IPS DF 19.7 (cell line): ENCODE data around the gene OXLD1.

Source experiments
- DNase-seq: peaks from one replicate; pipeline ENCODE4 v3.0.0-alpha.2; 2013; ENCODE audit warnings: low read depth, low spot score

The OXLD1 gene

DNA sequence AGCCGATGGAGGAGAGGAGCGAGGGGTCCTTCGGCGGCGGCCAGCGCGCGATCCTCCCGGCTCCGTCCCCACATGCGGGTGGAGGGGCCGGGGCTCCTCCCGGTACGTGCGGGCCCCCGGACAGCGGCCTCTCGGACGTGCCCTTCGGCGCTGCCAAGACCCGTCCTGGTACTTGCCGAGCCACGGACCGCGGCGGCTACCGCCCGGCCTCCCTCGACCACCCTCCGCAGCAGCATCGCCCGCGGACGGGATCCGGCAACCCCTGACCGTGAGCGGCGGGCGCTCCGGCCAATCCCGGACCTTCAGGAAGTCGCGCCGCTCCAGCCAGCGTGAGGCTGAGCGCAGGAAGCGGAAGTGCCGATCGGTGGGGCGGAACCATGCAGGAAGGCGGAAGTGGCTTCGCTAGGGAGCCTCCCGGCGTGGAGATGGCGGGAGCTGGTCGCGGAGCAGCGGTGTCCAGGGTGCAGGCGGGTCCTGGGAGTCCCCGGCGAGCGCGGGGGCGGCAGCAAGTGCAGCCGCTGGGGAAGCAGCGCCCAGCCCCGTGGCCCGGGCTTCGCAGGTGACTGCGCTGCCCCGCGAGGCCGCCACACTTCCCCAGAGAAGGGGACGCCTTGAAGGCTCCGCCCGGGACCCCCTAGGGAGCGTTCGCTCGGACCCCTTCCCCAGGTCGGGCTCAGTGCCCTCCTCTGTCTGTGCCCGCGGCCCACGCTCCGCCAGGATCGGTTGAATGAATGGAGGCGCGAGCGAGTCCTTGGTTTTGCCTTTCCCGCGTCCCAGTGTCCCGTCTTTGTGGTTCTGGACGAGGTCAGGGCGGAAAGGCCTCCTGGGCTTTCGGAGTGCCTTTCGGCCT lies at the start of gene OXLD1, which contains the start of gene CCDC137:
Gene OXLD1 (minus strand): TSS at position 264 of the 850 bp plus-strand sequence. CDS start 28 bp downstream, at position 236.
Gene CCDC137 (plus strand): TSS at position 396 of the 850 bp plus-strand sequence. CDS start 30 bp downstream, at position 426.
- DNase-seq = peak; percentile 83

DNA sequence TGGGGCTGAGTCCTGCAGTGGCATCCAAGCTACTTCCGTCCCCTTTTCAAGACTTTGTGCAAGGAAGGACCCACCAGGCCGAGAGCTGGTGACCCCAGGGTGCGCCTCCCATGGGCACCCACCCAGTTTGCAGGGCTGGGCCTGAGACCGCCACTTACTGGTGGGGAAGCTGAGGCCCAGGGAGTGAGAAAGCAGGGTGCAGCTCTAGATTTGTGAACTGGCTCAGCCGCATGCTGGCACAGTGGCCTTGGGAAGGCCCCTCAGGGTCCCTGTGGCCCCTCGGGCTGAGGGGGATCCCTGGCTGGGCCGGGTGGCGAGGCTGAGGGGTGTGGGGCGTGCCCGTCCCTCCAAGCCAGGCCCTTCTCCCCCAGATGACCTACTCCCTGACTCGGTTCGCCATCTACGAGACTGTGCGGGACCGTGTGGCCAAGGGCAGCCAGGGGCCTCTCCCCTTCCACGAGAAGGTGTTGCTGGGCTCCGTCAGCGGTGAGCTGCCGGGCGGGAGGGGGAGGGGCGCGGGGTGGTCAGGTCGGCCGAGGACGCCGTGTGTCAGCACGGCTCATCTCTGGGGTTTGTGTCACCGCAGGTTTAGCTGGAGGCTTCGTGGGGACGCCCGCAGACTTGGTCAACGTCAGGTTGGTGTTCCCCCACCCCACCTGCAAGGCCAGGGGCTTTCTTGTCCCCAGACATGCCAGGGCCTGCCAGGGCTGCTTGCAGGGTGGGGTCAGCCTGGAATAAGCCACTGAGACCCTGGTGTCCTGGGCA lies 48.9 kb upstream of the OXLD1 start:
- DNase-seq = no peak

DNA sequence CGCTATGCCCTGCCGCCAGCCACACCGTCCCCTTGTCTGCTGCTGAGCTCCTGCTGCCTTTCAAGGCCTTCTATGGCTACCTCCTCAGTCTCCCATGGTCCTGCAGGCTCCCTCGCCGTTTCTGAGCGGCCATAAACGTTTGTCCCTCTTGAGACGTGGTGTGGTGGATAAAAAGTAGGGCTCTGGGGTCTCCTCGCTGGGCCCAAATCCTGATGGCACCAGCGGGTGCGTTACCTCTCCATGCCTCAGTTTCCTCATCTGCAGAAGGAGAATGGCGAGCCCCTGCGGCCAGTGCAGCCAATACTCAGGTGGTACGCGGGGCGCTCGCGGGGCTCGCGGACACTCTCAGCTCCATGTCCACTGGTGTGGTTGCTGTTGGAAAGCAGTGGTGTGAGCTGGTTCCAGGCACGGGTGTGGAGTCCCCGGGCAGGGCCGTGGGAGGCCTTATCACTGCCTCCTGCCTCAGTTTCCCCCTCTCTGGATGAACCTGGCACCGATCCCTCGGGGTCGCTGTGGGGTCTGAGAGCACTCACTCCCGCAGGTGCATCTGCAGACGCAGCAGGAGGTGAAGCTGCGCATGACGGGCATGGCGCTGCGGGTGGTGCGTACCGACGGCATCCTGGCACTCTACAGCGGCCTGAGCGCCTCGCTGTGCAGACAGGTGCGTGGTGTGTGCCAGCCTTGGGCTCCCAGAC lies 48.2 kb upstream of the OXLD1 start:
- no peak for DNase-seq

DNA sequence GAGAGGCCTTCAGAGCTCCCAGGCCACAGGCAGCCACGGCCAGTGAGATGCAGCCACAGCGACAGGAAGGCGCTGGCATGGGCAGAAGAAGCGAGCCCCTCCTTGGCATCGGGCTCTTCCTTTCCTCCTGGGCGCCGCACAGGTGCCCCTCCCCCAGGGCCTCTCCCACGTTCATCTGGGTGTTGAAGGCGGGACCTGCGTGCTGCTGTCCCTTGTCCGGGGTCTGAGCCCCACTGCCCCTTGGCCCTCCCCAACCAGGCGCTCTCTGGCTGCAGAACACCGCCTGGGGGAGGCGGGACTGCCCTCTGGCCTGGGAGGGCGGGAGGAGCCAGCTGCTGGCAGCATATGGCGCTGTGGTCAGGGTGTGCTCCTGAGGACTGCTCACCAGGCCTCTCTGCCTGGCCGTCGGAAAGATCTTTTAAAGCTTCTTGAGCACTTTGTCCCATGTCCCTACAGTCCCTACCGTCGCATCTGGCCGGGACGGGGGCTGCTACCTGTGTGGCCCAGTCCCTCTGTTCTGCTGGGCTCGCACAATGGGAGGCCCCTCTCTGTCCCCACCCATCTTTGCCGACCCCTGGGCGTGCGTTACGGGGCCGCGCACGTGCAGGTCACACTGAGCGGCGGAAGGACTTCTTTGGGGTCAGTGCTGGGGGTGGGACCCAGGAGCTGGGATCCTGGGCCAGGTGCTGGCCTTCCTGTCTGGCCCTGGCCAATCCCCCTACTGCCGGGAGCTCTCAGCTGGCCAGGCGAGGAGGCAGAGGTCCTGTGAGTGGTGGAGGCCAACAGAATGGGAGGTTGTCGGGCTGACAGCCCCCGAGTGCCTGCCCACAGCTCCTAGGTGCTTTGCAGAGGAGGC lies 47.4 kb upstream of the OXLD1 start:
- no peak for DNase-seq

DNA sequence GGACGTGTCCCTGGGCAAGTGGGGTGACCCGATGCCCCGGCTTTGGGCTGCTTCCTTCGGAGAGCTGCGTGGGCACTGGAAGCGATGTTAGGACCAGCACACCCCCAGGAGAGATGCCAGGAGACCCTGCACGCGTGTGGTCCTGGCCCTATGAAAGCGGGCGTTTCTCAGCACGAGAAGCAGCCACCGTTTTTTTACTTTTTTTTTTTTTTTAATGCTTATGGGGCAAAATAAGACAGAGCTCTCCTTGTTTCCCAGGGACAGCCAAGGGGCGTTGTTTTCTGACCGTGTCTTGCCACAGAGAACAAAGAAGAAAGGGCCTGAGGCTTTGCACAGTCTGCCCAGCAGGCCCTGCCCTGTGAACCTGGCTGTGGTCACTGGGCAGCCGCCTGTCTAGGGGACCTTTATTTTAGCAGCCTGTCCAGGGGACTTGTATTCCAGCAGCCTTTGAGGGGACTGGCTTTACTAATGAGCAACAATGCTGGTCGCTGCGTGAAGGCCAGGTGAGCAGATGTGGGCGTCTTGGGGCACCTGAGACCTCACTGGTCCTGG lies 46.7 kb upstream of the OXLD1 start:
- no peak for DNase-seq

DNA sequence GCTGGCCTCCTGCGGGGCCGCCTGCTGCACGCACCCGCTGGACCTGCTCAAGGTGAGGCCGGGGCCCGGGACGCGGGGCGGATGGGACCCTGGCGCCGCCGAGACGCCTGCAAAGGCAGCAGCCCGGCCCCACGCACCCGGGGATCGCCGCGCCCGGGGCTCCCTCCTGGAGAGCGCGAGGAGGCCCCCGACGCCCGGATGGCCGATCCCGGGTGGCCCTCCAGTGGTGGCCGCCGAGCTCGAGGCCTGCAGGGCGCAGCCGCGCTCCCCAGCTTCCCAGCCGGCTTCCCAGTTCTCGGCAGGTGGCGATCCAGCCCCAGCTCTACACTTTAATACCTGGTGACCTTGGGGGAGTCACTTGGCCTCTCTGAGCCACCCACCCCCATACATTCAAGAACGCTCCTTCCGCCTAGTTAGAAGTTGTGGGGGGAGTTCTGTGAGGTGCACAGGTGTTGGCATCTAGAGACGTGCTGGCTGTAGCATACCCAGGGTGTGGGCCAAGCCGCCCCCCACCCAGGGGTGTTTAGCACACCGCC lies 46.1 kb upstream of the OXLD1 start:
- DNase-seq = no peak

DNA sequence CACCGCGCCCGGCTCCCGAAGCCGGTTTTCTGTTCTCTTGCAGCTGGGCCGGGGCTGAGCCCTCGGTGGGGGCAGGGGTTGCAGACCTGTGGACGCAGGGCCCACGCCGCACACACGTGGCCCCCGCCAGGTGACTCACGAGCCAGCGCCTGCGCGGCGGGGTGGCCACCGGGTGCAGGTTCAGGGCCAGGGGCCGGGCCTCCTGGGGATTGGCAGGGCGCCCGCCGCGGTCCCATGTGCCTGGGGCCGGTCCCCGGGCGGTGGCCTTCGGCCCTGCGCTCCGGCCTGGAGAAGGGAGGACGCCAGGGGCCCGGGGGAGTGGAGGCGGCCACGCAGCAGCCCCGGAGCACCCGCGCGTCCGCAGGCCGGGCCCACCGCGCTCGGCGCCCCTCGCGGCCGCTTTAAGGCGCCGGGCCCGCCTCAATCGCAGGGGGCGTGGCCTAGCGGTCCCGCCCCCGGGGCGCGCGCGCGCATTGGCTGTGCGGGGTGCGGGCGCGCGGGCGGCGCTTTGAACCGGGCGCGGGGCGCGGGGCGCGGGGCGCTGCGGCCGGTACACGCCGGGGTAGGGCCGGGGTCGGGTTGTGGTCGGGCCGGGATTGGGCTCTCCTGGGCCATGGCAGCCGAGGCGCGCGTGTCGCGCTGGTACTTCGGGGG lies 45.5 kb upstream of the OXLD1 start, which contains the start of gene SLC25A10:
Gene SLC25A10 (plus strand): TSS at position 471 of the 654 bp plus-strand sequence. CDS start 143 bp downstream, at position 614.
- no peak for DNase-seq

DNA sequence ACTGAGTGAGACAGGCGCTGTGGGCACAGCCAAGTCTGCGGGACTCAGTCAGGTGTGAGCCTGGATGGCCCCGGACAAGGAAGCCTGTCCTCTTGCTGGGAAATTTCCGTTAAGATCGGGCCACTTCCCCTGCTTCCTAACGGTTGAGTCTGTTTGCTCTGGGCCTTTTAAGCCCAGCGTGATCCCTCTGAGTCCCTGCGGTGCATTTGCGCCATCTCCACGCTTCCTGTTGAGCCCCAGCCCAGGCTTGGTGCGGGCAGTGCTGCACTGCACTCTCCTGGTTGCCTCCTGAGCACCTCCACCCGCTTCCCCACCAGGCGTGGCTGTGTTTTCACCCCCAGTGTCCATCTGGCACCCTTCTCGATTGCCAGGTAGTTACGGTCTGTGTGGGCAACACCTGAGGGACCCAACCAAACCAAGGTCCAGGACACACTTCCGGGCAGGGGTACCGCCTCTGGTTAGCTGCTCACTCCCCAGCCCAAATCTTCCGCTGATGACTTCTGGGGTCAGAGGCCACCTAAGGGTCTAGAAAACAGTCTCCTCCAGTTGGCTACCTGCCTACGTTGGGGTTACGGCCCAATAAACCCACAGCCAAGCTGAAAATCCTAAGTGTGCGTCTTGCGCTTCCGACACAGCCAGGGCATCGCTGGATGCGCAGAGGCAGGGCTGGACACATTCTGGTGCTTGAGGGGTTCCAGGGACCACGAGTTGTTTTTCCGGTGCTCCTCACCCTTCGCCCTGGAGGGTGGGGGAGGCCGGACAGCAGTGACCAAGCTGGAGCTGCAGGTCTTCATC lies 44.3 kb upstream of the OXLD1 start:
- DNase-seq = no peak

DNA sequence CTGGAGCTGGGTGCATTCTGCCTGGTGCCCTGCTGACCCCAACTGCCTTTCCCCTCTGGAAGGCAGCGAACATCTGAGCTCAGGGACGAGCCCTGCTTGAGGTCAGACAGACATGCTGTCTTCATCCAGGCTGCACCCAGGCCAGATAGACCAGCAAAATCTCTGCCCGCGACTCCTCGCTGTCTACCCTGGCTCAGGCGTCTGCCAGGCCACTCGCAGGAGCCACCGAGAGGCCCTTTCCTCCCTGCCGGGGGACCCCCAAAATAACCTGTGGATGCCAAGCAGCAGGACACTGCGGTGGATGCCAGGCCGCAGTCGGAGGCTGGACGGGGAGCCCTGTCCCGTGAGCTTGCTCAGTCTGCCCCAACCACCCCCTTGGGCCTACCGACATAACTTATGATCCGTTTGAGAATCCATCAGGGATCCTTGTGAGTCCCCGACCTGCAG lies 42.4 kb upstream of the OXLD1 start:
- DNase-seq = no peak

DNA sequence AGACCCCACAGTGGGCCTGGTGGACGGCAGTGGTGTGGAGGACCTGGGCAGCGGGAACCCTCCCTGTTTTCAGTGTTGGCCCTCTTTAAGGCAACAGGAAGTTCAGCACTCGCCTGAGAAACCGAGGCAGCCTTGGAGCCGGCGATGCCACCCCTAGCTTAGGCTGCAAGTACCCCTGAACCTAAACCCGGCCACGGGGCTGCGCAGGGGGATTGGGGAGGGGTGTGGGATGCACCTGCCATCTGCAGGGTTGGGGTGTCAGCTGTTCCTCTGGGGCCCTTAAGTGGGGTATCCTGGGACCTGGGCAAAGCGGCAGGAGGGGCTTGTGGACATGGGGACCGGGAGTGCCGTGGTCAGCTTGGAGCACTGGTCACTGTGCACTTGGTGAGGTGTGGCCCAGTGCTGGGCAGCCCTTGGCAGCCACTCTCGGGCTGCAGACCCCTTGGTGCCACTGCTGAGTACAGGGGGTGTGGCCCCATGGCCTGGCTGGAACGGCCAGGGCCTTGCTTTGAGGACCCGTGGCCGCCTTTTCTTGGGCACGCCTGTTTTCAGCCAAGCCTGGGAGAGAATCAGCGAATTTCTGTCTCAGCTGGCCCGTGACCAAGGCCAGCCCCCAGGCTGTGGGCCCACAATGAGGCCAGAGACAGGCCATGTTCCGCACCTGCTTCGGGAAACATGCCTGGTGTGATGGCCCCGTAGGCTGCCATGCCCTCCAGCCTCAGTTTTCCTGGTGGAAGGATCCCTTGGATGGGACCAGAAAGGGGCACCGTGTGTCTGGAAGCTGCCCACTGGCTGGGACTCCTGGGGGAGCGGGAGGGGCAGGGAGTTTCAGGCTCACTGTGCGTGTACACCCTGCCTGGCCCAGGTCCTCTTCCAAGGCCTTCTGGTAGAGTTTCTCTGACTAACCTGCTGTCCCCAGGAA lies 41.6 kb upstream of the OXLD1 start:
- DNase-seq = no peak

DNA sequence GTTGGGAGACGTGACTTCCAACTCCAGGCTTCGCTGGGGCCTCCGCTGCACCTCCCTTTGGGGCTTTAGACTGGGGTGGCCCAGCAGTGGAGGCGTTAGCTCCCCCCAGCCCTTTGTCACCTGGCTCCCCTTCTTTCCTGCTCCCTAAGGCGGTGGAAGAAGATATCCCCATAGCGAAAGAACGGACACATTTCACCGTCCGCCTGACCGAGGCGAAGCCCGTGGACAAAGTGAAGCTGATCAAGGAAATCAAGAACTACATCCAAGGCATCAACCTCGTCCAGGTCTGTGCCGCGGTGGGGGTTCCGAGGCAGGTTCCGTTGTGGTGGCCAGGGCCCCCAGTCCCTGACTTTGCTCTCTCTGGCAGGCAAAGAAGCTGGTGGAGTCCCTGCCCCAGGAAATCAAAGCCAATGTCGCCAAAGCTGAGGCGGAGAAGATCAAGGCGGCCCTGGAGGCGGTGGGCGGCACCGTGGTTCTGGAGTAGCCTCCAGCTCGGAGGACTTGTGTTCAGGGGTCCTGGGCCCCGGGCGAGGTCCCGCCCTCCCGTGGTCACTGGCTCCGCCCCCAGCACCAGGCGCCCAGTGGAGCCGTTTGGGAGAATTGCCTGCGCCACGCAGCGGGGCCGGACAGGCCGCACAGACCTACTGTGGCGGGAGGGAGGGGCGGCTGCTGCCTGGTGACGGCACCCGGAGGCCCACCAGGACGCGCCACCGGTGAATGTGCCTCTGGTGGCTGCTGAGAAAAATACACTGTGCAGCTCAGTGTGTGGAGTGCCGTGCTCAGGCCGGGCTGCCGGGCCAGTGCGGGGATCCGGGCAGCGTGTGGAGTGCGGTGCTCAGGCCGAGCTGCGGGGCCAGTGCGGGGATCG lies 40.6 kb upstream of the OXLD1 start:
- no peak for DNase-seq

DNA sequence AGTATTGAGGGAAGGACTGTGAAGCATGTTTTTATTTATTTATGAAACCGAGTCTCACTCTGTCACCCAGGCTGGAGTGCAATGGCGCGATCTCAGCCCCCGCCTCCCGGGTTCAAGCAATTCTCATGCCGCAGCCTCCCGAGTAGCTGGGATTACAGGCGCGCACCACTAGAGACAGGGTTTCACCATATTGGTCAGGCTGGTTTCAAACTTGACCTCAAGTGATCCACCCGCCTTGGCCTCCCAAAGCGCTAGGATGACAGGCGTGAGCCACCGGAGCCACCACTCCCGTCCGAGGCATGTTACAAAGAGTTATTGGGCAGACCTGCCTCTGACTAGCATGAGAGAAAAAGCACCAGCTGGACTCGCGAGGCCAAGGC lies 39.8 kb upstream of the OXLD1 start:
- DNase-seq = no peak

DNA sequence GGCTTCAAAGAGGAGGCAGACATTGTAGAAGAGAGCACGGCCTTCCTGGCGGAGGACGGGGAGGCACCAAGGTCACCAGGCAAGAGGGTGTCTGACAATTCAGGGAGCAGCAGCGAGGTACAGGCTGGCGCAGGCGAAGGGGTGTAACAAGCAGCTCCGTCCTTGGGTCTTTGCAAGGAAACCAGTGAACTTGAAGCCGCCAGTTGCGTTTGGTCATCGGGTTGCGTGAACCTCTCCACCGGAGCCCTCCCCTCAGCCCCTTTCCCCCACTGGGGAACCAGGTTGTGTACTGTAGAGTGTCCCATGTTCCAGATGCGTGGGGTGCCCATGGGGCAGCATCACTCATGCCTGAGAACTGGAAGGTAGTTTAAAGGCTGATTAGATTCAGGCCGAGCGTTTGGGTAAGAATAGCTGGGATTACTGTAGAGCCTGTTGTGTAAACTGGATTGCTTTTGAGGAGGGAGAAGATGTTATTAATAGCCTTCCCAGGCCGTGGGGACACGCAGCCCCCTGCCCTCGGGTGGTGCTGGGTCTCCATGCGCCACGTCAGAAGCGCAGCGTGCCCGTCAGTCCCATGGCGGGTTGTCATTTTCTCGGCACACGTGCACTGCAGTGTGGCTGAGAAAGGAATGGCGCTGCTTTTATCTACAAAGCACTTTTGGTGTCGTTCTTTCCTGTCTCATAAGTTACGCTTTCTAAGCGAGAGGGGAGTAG lies 39.3 kb upstream of the OXLD1 start:
- DNase-seq = no peak

DNA sequence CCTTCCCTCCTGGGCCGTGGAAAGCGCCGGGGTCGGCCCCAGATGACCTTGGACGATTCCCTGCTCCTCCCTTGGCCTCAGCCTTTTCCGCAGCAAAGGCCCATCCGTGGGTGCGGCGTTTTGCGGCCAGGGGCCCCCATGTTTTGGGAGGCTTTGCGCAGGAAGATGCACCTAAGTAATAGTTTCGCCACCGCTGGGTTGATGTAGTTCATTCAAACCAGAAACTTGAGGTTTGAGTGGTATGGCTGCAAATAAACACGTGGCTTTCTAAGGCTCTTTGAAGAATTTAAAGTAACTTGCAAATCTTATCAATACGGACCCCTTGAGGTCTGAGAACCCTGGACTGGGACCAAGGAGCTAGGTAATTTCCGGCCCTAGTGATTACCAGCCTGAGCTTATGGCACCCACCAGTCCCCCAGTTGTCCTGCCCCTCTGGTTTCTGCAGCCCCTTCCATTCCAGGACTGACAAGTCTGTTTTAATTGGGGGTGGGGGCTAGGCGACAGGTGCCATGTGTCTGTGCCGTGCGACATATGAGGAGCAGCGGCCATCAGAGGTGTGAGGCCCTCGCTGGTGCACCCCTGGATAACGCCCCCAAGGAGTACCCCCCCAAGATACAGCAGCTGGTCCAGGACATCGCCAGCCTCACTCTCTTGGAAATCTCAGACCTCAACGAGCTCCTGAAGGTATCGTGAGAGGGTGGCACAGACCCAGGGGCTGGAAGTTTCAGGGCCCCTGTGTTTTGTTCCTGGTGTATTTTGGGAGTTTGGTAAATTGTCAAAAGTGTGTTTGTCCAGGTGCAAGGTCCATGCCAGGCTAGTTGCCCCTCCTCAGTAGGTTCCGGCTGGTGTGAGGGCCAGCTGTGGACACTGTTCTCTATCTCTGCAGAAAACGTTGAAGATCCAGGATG lies 37.6 kb upstream of the OXLD1 start:
- DNase-seq = no peak
